Duodenal mucosa (tissue), 2 donors: Measurements from ENCODE around the gene RIMBP2.

ENCODE experiments used
- H3K27ac ChIP-seq: one replicate; pipeline ENCODE4 v1.7.0; 2013; ENCODE audit warnings: low read depth, low read length
- H3K27me3 ChIP-seq, 2 donors: one replicate each; pipeline ENCODE4 v1.7.0; 2013; ENCODE audit warnings: low read length in 2 of 2, control low read depth in 1 of 2; ENCODE audit not compliant: insufficient read depth in 2 of 2, control insufficient read depth in 1 of 2
- H3K36me3 ChIP-seq, 2 donors: one replicate each; pipeline ENCODE4 v1.7.0; 2013; ENCODE audit warnings: low read length in 2 of 2, control low read depth in 1 of 2; ENCODE audit not compliant: insufficient read depth in 2 of 2, control insufficient read depth in 1 of 2
- H3K4me1 ChIP-seq, 2 donors: one replicate each; pipeline ENCODE4 v1.7.0; 2013; ENCODE audit warnings: low read length in 2 of 2, control low read depth in 1 of 2; ENCODE audit not compliant: insufficient read depth in 2 of 2, control insufficient read depth in 1 of 2
- H3K4me3 ChIP-seq, 2 donors: one replicate each; pipeline ENCODE4 v1.7.0; 2013; ENCODE audit warnings: low read length in 2 of 2, low read depth in 1 of 2
- H3K9ac ChIP-seq, 2 donors: one replicate each; pipeline ENCODE4 v1.7.0; 2013; ENCODE audit warnings: low read length in 2 of 2, low read depth in 1 of 2
- H3K9me3 ChIP-seq, 2 donors: one replicate each; pipeline ENCODE4 v1.7.0; 2013; ENCODE audit warnings: low read length in 2 of 2, control low read depth in 1 of 2; ENCODE audit not compliant: control insufficient read depth in 1 of 2

Gene RIMBP2

GRCh38 chr12:130496516-130497120 lies 219.5 kb downstream of the RIMBP2 start:
- H3K27ac ChIP-seq, result no peak overlapping the region
- no peaks in the 10 kb centered on the region for H3K36me3 ChIP-seq
- H3K9me3 ChIP-seq, result no peaks in the 10 kb centered on the region
- peaks cover 0 to 2% of the 10 kb centered on the region in 2 donors for H3K27me3 ChIP-seq
- no peak overlapping the region for H3K9ac ChIP-seq
- no peak overlapping the region for H3K4me3 ChIP-seq
- no peaks in the 10 kb centered on the region for H3K4me1 ChIP-seq

- H3K4me1 ChIP-seq, result no peaks in the 10 kb centered on the region
- no peaks in the 10 kb centered on the region for H3K36me3 ChIP-seq
- H3K9ac ChIP-seq, result no peak overlapping the region
- no peak overlapping the region for H3K27ac ChIP-seq
- H3K9me3 ChIP-seq, result no peaks in the 10 kb centered on the region
- no peak overlapping the region for H3K4me3 ChIP-seq
- peaks cover 0 to 2% of the 10 kb centered on the region in 2 donors for H3K27me3 ChIP-seq
Measured at GRCh38 chr12:130495156-130495555, 220.9 kb downstream of the RIMBP2 start.

DNA sequence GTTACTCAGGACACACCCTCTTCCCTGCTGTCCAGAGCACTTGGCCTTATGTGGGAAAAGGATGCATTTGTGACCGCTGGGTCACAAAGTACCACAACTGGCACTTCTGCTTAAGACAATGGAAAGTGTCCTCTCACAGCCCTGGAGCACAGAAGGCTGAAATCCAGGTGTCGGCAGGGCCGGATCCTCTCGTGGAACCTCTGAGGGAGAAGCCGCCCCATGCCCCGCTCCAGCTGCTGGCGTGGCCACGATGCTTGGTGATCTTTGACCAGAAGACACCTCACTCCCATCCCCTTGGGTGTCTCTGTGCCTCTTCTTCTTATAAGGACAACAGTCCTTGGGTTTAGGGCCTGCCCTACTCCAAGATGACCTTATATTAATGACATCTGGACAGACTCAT lies 221.4 kb downstream of the RIMBP2 start:
- Histone ChIP-seq H3K9ac (no peak overlapping the region), H3K9me3 (no peaks in the 10 kb centered on the region), H3K27me3 (peaks cover 0 to 2% of the 10 kb centered on the region in 2 donors)

GRCh38 chr12:130493951-130494350 lies 222.1 kb downstream of the RIMBP2 start:
- Histone ChIP-seq H3K4me1 (no peaks in the 10 kb centered on the region), H3K4me3 (no peak overlapping the region), H3K36me3 (no peaks in the 10 kb centered on the region), H3K9ac (no peak overlapping the region), H3K9me3 (no peaks in the 10 kb centered on the region), H3K27me3 (peaks cover 0 to 2% of the 10 kb centered on the region in 2 donors), H3K27ac (no peak overlapping the region)

More for the DNA sequence above, 221.4 kb downstream of the RIMBP2 start:
- Histone ChIP-seq H3K36me3 (no peaks in the 10 kb centered on the region), H3K27ac (no peak overlapping the region), H3K4me3 (no peak overlapping the region), H3K4me1 (no peaks in the 10 kb centered on the region)

DNA sequence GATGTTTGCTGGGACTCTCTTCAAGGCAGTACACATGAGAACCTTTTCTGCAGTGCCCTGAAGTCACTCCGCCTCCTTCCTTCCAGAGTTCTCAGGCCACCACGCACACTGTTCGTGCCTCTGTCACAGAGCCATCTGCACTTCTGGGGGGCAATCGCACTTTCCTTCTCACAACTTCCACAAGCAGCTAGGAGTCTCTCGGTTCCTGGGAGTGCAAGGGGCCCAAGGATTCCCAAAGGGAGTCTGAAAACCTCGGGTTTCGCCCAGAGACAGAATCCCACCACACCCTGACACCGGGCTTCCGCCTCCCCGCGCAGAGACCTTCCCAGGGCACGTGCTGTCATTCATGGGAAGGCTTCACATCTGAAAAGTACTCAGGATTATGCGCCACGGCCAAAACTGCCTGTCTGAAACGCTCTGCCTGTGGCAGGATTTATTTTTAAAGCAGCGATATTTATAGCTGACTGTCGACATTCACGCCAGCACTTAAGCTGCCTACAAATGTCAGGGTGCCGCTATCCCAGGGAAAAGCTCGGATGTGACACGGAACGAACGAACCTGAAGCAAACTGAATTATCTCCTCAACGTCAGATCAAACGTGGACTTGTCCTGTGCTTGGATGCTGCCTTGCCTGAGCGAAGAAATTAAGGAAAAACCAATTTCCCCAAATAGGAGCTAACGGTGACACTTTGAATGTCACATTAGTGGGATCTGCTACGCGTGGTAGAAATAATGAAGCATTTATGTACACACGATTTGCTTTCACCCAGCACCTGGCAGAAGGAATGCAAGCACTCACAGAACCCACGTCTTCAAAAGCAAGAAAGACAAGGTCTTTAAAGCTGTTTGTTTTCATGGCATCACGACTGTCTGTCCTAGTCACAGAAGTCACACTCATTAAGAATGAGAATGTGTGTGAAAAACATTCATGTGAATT lies 224.4 kb downstream of the RIMBP2 start:
- no peak overlapping the region for H3K4me3 ChIP-seq
- H3K9ac ChIP-seq, result no peak overlapping the region
- no peak overlapping the region for H3K27ac ChIP-seq
- H3K36me3 ChIP-seq, result no peaks in the 10 kb centered on the region
- no peaks in the 10 kb centered on the region for H3K4me1 ChIP-seq
- H3K9me3 ChIP-seq, result no peaks in the 10 kb centered on the region
- peaks cover 0 to under 1% of the 10 kb centered on the region in 2 donors for H3K27me3 ChIP-seq

- no peaks in the 10 kb centered on the region for H3K4me1 ChIP-seq
- no peak overlapping the region for H3K27ac ChIP-seq
- no peak overlapping the region for H3K9ac ChIP-seq
- H3K36me3 ChIP-seq, result no peaks in the 10 kb centered on the region
- no peaks in the 10 kb centered on the region for H3K9me3 ChIP-seq
- H3K4me3 ChIP-seq, result no peak overlapping the region
- H3K27me3 ChIP-seq, result no peaks in the 10 kb centered on the region
Measured at GRCh38 chr12:130490674-130491073, 225.4 kb downstream of the RIMBP2 start.

- H3K9ac ChIP-seq, result no peak overlapping the region
- H3K27ac ChIP-seq, result no peak overlapping the region
- no peak overlapping the region for H3K4me3 ChIP-seq
- no peaks in the 10 kb centered on the region for H3K27me3 ChIP-seq
- H3K36me3 ChIP-seq, result no peaks in the 10 kb centered on the region
- H3K9me3 ChIP-seq, result no peaks in the 10 kb centered on the region
- H3K4me1 ChIP-seq, result no peaks in the 10 kb centered on the region
Measured at GRCh38 chr12:130489293-130489692, 226.8 kb downstream of the RIMBP2 start.

GRCh38 chr12:130488358-130488710 lies 227.8 kb downstream of the RIMBP2 start:
- Histone ChIP-seq H3K9ac (no peak overlapping the region), H3K4me1 (no peaks in the 10 kb centered on the region), H3K27me3 (no peaks in the 10 kb centered on the region), H3K27ac (no peak overlapping the region), H3K4me3 (no peak overlapping the region), H3K36me3 (no peaks in the 10 kb centered on the region), H3K9me3 (no peaks in the 10 kb centered on the region)

GRCh38 chr12:130487636-130488357 lies 228.3 kb downstream of the RIMBP2 start:
- no peaks in the 10 kb centered on the region for H3K9me3 ChIP-seq
- no peaks in the 10 kb centered on the region for H3K4me1 ChIP-seq
- H3K36me3 ChIP-seq, result no peaks in the 10 kb centered on the region
- no peak overlapping the region for H3K27ac ChIP-seq
- H3K9ac ChIP-seq, result no peak overlapping the region
- H3K4me3 ChIP-seq, result no peak overlapping the region
- no peaks in the 10 kb centered on the region for H3K27me3 ChIP-seq

DNA sequence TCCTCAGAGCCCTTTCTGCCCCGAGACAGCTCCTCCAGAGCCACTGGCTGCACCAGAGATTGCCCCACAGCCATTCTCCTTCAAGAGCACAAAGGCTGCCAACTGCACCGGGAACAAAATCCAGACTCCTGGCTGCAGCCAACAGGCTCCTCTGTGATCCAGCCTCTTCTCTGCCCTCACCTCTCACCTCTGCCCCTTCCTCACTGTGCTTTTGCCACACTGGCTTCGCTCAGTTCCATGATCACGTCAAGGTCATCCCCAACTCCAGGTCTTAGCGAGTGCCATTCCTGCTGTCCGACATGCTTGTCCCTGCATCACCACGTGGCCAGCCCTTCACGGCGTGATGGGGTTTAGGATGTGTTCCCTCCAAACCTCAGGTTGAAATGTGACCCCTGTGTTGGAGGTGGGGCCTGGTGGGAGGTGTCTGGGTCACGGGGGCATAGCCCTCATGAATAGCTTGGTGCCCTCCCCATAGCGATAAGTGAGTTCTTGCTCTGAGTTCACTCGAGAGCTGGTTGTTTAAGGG lies 229.1 kb downstream of the RIMBP2 start:
- H3K27me3 ChIP-seq, result no peaks in the 10 kb centered on the region
- no peaks in the 10 kb centered on the region for H3K4me1 ChIP-seq
- H3K36me3 ChIP-seq, result no peaks in the 10 kb centered on the region
- H3K4me3 ChIP-seq, result no peak overlapping the region
- no peak overlapping the region for H3K27ac ChIP-seq
- no peak overlapping the region for H3K9ac ChIP-seq
- no peaks in the 10 kb centered on the region for H3K9me3 ChIP-seq
